Thymus (tissue), 11 donors: ENCODE results near the gene FANCL. TPM values are rescaled to one million over a fixed set of nuclear protein-coding genes. Genes with fewer than 3 reads are reported as not detected.

ENCODE experiments used
- DNase-seq, 9 donors: peaks; one replicate each; pipeline ENCODE4 v3.0.0-alpha.2; 2013; ENCODE audit warnings: low spot score in 9 of 9, low read depth in 6 of 9, missing footprints in 1 of 9
- H3K27ac ChIP-seq, 2 donors: one replicate each; pipeline ENCODE4 v1.5.1; 2013; ENCODE audit warnings: control low read depth in 1 of 2, low read depth in 1 of 2, low read length in 1 of 2, mild to moderate bottlenecking in 1 of 2, moderate library complexity in 1 of 2
- H3K27me3 ChIP-seq, 2 donors: one replicate each; pipeline ENCODE4 v1.5.1; 2013; ENCODE audit warnings: low read length in 1 of 2; ENCODE audit not compliant: control insufficient read depth in 2 of 2, insufficient read depth in 1 of 2
- H3K36me3 ChIP-seq, 2 donors: one replicate each; pipeline ENCODE4 v1.5.1; 2013; ENCODE audit warnings: low read length in 1 of 2, mild to moderate bottlenecking in 1 of 2, moderate library complexity in 1 of 2; ENCODE audit not compliant: control insufficient read depth in 2 of 2, insufficient read depth in 2 of 2
- H3K4me1 ChIP-seq, 2 donors: one replicate each; pipeline ENCODE4 v1.5.1; 2013; ENCODE audit warnings: low read length in 2 of 2; ENCODE audit not compliant: control insufficient read depth in 2 of 2, insufficient read depth in 2 of 2
- H3K4me3 ChIP-seq, 2 donors: one replicate each; pipeline ENCODE4 v1.5.1; 2013; ENCODE audit warnings: low read length in 2 of 2, control low read depth in 1 of 2, mild to moderate bottlenecking in 1 of 2
- H3K9me3 ChIP-seq, 2 donors: one replicate each; pipeline ENCODE4 v1.5.1; 2013; ENCODE audit warnings: low read length in 1 of 2, mild to moderate bottlenecking in 1 of 2; ENCODE audit not compliant: control insufficient read depth in 2 of 2, insufficient read depth in 1 of 2
- WGBS: extraction: QIAGEN DNeasy Blood & Tissue Kit; methylation state at CpG from one replicate; pipeline ENCODE4 v1.1.7; 2013; 5-methylcytosine and 5-hydroxymethylcytosine counted together
- polyA plus RNA-seq: library from polyadenylated mRNA; stranded (reverse); fragments of 200-250 nt; gene quantifications from one replicate; pipeline ENCODE4 v1.2.3, GENCODE V29; 2013
- total RNA-seq: library from RNA; stranded (reverse); fragments of 120-200 nt; gene quantifications from one replicate; pipeline ENCODE4 v1.2.4, GENCODE V29; 2013
- donor health status: healthy.

FANCL gene
- total and polyA plus RNA-seq, 2 donors = 26.9 to 29.4 TPM

DNA sequence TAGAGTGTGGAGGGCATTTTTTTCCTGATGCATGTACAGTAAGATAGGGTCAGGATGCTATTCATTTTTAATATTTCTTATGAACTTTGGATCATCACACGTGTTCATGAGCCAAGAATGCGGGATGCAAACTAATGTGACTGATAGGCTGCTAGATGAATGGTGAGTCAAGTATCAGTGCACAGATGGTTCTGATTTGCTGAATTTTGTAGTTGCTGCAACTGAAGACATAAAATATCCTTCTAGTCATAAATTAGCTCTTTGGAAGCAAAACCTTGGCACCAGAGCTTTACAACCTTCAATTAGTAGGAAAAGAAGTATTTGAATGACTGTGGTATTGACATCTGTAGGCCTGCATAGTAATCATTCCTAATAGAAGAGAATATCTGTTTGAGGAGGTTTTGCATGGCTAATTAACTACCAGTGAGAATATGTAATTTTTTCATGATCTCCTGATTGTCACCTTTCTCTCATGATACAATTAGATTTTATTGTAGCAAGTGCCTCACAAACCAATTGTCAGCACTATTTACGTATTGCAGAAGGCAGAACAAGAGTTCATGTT, 100.5 kb downstream of the FANCL start:
- DNase-seq = no peak
- Histone ChIP-seq H3K4me1 (no peaks in the 10 kb centered on the region), H3K9me3 (no peaks in the 10 kb centered on the region), H3K36me3 (no peaks in the 10 kb centered on the region), H3K27me3 (no peaks in the 10 kb centered on the region), H3K27ac (no peak overlapping the region), H3K4me3 (no peak overlapping the region)
- WGBS = 99% methylated on average over 3 of the region's 3 CpGs

DNA sequence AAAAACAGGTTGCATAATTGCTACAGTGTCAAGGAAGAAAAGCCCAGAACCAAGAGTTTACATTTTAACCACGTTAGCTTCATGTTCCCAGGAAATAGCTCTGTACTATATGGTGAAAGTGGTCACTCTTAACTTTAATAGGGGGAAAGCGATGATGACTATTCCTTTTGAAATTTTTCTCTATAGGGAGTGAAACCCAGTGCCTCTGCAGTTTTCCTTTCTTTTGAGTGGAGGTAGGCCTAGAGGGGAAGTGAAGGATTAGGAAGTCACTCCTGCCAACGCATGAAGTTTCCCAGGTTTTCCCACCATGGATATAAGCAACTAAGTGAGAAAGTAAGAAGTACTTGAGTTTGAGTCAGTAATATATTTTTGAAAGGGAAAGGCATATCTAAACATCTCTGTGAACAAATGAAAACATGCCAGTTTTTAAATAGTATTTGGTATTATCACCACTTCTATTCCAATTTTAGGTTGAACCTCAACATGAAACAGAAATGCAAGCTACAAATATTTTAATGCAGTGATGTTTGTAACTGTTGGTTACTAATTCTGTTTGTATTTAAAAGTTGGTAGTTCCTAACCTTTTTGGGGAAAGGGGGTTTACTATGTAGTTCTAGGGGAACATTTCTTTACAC, 102.6 kb downstream of the FANCL start:
- no peak overlapping the region for H3K27ac ChIP-seq
- DNase-seq = no peak
- H3K4me3 ChIP-seq = no peak overlapping the region
- no peaks in the 10 kb centered on the region for H3K36me3 ChIP-seq
- no peaks in the 10 kb centered on the region for H3K9me3 ChIP-seq
- 96% methylated on average over 3 of the region's 3 CpGs for WGBS
- no peaks in the 10 kb centered on the region for H3K27me3 ChIP-seq
- no peaks in the 10 kb centered on the region for H3K4me1 ChIP-seq

DNA sequence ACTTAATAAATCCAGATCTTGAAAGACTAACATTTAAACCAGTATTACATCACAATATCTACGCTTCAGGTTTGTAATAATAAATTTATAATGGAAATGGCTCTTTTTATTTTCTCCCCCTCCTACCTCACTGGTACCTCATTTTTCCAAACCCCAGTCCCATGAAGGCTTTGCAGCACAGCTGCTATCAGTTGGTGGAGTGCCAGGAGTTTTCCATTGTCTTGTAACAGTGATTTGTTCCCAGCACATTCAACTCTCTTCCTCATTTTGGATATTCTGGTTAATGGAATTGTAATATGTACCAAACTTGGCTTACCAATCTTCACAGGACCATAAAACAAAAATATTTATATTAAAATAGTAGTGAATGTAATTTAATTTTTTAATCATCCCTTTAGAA, 103.3 kb downstream of the FANCL start:
- Histone ChIP-seq H3K9me3 (no peaks in the 10 kb centered on the region), H3K4me1 (no peaks in the 10 kb centered on the region), H3K27me3 (no peaks in the 10 kb centered on the region), H3K27ac (no peak overlapping the region), H3K4me3 (no peak overlapping the region), H3K36me3 (no peaks in the 10 kb centered on the region)
- 97% methylated on average over 1 of the region's 1 CpG for WGBS
- no peak for DNase-seq

DNA sequence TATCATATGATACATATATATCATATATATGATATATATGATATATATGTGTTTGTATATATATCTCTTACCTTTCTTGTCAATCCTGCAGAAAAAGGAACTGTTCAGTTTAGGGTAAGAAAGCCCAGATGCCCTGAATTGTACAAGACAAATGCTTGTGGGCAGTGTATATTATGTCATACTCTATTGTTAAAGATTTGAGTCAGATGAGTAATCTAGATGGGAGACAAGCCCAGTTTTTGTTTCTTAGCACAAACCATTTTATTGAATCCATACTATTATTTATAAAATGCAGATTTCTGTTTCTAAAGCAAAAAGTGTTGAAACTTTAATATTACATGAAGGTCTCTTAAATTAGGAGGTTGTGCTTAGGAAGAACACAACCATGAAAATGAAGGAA, 103.9 kb downstream of the FANCL start:
- H3K4me1 ChIP-seq = no peaks in the 10 kb centered on the region
- H3K27ac ChIP-seq = no peak overlapping the region
- DNase-seq = no peak
- no peak overlapping the region for H3K4me3 ChIP-seq
- no peaks in the 10 kb centered on the region for H3K9me3 ChIP-seq
- H3K27me3 ChIP-seq = no peaks in the 10 kb centered on the region
- no peaks in the 10 kb centered on the region for H3K36me3 ChIP-seq

DNA sequence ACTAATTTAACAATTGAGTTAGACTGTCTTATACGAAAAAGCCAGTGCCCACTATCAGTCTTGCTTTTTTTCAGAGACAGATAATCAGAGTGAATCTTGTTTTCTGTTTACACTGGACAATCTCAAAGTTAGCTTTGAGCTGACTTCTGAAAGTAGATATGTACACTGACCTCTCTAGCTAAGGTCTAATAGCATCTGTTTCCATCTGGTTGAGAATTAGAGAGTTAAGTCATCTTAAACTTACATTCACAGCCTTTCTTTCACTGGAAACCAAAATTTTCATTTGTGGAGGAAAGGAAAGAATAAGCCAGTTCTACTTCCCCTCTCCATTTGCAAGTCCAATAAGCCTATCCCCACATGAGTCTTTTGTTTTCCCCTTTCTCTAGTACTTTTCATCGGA, 105.3 kb downstream of the FANCL start:
- Histone ChIP-seq H3K27me3 (no peaks in the 10 kb centered on the region), H3K27ac (no peak overlapping the region), H3K36me3 (no peaks in the 10 kb centered on the region), H3K9me3 (no peaks in the 10 kb centered on the region), H3K4me3 (no peak overlapping the region), H3K4me1 (no peaks in the 10 kb centered on the region)
- WGBS = 98% methylated on average over 2 of the region's 2 CpGs
- DNase-seq = no peak

DNA sequence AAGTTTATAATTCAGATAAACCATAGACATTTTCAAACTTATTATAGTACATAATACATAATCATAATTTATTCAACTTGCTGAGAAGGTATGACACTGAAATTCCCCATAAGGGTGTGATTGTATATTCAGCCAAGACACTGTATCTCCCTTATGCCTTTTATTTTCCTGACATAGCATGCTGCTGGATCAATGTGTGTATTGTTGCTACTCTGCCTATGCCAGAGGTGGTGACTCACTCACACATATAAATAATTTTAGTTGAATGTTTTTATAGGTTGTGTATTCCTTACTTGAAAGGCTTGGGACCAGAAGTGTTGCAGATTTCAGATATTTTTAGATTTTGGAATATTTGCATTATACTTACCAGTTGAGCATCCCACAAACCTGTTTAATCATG, 107.7 kb downstream of the FANCL start:
- no peaks in the 10 kb centered on the region for H3K9me3 ChIP-seq
- no peak overlapping the region for H3K4me3 ChIP-seq
- no peak overlapping the region for H3K27ac ChIP-seq
- H3K4me1 ChIP-seq = no peaks in the 10 kb centered on the region
- no peaks in the 10 kb centered on the region for H3K27me3 ChIP-seq
- no peaks in the 10 kb centered on the region for H3K36me3 ChIP-seq
- DNase-seq = no peak

DNA sequence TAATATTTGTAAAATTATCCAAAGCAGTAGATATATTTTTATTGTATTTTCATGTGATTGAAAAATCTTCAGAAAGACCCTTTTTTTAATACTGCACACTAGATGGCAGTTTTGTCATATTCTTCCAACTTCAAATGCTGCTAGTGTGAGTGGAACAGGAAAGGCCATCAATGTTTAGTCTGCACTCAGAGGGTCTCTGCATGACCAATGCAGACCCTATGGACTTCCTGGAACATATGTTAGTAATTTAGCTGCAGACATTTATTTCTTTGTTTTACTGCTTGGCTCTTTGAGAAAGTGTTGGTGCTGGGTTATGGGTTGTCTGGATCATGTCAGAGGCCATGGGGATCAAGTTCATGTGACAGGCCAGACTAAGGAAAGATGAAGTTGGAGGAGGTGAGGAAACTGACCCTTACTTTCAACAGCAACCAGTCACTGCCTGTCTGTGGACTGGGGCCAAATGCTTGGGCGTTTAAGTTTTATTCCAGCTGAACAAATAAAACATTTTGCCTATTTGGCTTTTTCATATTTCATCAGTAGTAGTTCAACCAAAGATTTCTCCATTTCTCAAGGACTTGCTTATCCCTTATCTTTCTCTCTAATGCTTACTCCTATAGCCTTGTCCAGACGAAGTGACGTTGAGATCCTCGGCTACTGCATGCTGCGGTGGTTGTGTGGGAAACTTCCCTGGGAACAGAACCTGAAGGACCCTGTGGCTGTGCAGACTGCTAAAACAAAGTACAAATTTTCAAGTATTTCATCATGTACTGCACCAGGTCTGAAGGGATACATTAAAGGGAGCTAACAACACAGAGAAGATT, 109.7 kb downstream of the FANCL start:
- WGBS = 92% methylated on average over 5 of the region's 5 CpGs
- peak in 2 of 9 donors; percentile 6 to 21 for DNase-seq
- H3K4me1 ChIP-seq = no peaks in the 10 kb centered on the region
- H3K27me3 ChIP-seq = no peaks in the 10 kb centered on the region
- H3K4me3 ChIP-seq = no peak overlapping the region
- H3K9me3 ChIP-seq = no peaks in the 10 kb centered on the region
- no peaks in the 10 kb centered on the region for H3K36me3 ChIP-seq
- no peak overlapping the region for H3K27ac ChIP-seq

DNA sequence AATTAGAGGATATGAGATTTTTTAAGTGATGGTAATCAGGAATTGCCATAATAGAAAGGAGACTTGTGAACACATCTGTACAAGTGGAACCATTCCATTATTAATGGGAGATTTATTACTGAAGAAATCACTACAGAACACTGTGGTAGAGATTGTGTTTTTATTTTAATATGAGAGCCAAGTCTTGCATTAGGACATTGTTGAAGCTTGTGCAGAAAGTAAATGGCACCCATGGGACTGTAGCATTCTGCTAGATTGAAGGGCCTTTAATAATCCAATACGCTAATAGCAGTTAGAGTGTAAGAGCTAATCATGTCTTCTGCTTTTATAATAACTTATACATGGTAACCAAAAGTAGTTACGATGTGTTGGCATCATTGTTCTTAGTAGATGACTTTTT, 110.9 kb downstream of the FANCL start:
- no peak for DNase-seq
- Histone ChIP-seq H3K4me1 (no peaks in the 10 kb centered on the region), H3K36me3 (no peaks in the 10 kb centered on the region), H3K4me3 (no peak overlapping the region), H3K27ac (no peak overlapping the region), H3K9me3 (no peaks in the 10 kb centered on the region), H3K27me3 (no peaks in the 10 kb centered on the region)
- WGBS = 98% methylated on average over 2 of the region's 2 CpGs

DNA sequence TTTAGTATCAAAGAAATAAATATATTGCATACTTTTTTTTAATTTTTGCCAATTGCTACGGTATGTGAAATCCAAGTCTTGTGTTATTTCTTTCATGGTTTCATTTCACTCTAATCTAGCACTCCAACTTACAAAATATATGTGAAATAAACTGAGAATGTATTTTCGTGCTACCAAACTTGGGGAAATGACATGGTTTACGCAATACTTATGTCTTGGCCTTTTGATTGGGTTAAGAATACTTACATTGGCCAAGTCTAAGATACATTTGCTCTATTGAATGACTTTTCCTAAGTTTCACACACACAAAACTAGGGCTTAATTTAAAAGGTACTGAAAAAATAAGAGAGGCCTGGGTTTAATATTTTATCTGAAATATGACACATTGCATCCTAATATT, 114.0 kb downstream of the FANCL start:
- Histone ChIP-seq H3K27me3 (no peaks in the 10 kb centered on the region), H3K27ac (no peak overlapping the region), H3K9me3 (no peaks in the 10 kb centered on the region), H3K4me1 (no peaks in the 10 kb centered on the region), H3K36me3 (no peaks in the 10 kb centered on the region), H3K4me3 (no peak overlapping the region)
- no peak for DNase-seq
- 98% methylated on average over 3 of the region's 3 CpGs for WGBS
